ENCODE measurements around the gene RRP1B.

DNA sequence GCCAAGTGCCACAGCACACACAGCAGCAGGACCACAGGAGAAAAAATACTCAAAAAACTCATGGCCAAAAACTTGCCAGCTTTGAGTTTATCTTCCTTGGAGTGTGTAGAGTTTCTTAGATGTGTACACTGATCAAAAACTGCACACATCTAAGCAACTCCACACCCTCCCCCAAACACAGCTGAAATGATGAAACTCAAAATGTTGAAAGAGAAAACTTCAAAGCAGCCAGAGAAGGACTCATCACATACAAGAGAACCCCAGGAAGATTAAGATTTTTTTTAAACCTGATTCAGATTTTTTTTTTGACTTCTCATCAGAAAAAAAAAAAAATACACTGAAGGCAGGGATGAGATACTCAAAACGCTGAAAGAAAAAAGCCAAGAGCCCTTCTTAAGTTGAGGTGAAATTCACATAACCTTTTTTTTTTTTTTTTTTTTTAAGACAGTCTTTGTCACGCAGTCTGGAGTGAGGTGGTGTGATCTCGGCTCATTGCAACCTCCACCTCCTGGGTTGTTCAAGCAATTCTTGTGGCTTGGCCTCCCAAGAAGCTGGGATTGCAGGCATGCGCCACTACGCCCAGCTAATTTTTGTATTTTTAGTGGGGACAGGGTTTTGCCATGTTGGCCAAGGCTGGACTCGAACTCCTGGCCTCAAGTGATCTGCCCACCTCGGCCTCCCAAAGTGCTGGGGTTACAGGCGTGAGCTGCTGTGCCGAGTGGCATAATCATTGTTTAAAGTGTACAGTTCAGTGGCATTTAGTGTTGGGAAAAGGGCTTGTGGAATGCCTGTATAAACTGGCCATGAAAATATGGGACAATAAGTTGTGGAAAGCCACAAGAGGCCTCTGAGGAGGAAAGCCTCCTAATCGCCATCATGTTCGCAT lies 38.6 kb downstream of the RRP1B start:
- TF ChIP-seq CTCF (IDR thresholded peaks at IDR 0.05) (no peak), POLR2A (IDR thresholded peaks at IDR 0.05) (no peak)

Data from right lobe of liver (tissue), 4 donors.